GM10847 (cell line): Measurements from ENCODE around the gene FUNDC1.

ENCODE experiments used
- POLR2A ChIP-seq: IDR thresholded peaks from 2 replicates; pipeline ENCODE4 v1.6.1; 2011; ENCODE audit not compliant: insufficient read length; ENCODE audit errors: extremely low read depth

The FUNDC1 gene

GRCh38 chrX:44542567-44543325, at the start of gene FUNDC1:
TSS of gene FUNDC1 (minus strand) at chrX:44542859. CDS start at chrX:44542832, 27 bp downstream.
- TF ChIP-seq POLR2A = peak; percentile 19

GRCh38 chrX:44585866-44586265, 43.2 kb upstream of the FUNDC1 start:
- no peak for TF ChIP-seq POLR2A

- TF ChIP-seq POLR2A = no peak
Observed at GRCh38 chrX:44580466-44580865, 37.8 kb upstream of the FUNDC1 start.

GRCh38 chrX:44572340-44572938, 29.8 kb upstream of the FUNDC1 start:
- TF ChIP-seq POLR2A = no peak

GRCh38 chrX:44570522-44570921, 27.9 kb upstream of the FUNDC1 start:
- TF ChIP-seq POLR2A = no peak

GRCh38 chrX:44569122-44569521, 26.5 kb upstream of the FUNDC1 start:
- TF ChIP-seq POLR2A = no peak

GRCh38 chrX:44568196-44568595, 25.5 kb upstream of the FUNDC1 start:
- TF ChIP-seq POLR2A = no peak

GRCh38 chrX:44550563-44550962, 7.9 kb upstream of the FUNDC1 start:
- TF ChIP-seq POLR2A = no peak

GRCh38 chrX:44544036-44544435, 1.4 kb upstream of the FUNDC1 start:
- TF ChIP-seq POLR2A = no peak

- TF ChIP-seq POLR2A = no peak
Observed at GRCh38 chrX:44536198-44536597, 6.5 kb downstream of the FUNDC1 start.

GRCh38 chrX:44529310-44529709, 13.3 kb downstream of the FUNDC1 start:
- TF ChIP-seq POLR2A = no peak

- no peak for TF ChIP-seq POLR2A
Observed at GRCh38 chrX:44514272-44514671, 28.4 kb downstream of the FUNDC1 start.

GRCh38 chrX:44507292-44507691, 35.4 kb downstream of the FUNDC1 start:
- TF ChIP-seq POLR2A = no peak

- TF ChIP-seq POLR2A = no peak
Observed at GRCh38 chrX:44506678-44507077, 36.0 kb downstream of the FUNDC1 start.

- TF ChIP-seq POLR2A = no peak
Observed at GRCh38 chrX:44503560-44503959, 39.1 kb downstream of the FUNDC1 start.

- no peak for TF ChIP-seq POLR2A
Observed at GRCh38 chrX:44495091-44495490, 47.6 kb downstream of the FUNDC1 start.

GRCh38 chrX:44494357-44494756, 48.3 kb downstream of the FUNDC1 start:
- no peak for TF ChIP-seq POLR2A
